Endothelial cell of umbilical vein (primary cell): ENCODE data around the gene SBK3. TPM values are rescaled to one million over a fixed set of nuclear protein-coding genes. Genes with fewer than 3 reads are reported as not detected.

Experiments
- BruUV-seq: library from RNA; stranded (reverse); fragments of 400-500 nt; replicated peaks from 2 replicates; lab custom pipeline; 2021; lab: Mats Ljungman, UMichigan
- CTCF ChIA-PET: fragments of 300-600, 350-600 bp; sonication (Branson Sonifier 250); formaldehyde crosslinking; loops from one replicate; lab custom pipeline; 2021; ENCODE audit warnings: antibody characterized with exemption, inconsistent platforms; lab: Charles Lee
- POLR2A ChIA-PET: fragments of 300-600, 350-600 bp; sonication (Branson Sonifier 250); formaldehyde crosslinking; loops from one replicate; lab custom pipeline; 2021; ENCODE audit warnings: antibody characterized with exemption, inconsistent platforms; lab: Charles Lee
- DNase-seq: peaks from one replicate; pipeline ENCODE4 v3.0.0-alpha.2; 2011; ENCODE audit warnings: low read depth, low spot score
- FAIRE-seq: peaks from 2 replicates; lab custom pipeline; 2011; peaks lifted over from hg19 to GRCh38; lab: Jason Lieb, UNC
- H2AFZ ChIP-seq: 2 replicates; pipeline ENCODE4 v1.6.0; 2012; ENCODE audit warnings: low read depth, low read length, control low read depth, inconsistent platforms
- H3K27ac ChIP-seq: 2 replicates; pipeline ENCODE4 v1.5.1; 2011; ENCODE audit warnings: low read depth, mild to moderate bottlenecking, control low read depth, low read length, moderate library complexity; ENCODE audit not compliant: insufficient read depth
- H3K27me3 ChIP-seq, 2 experiments: 2 replicates each; pipeline versions ENCODE4 v1.6.0 to v1.6.1; 2011; ENCODE audit warnings: low read length in 2 of 2, mixed read lengths in 1 of 2; ENCODE audit not compliant: control insufficient read depth in 2 of 2, insufficient read depth in 2 of 2
- H3K36me3 ChIP-seq, 2 experiments: 2 replicates in 1 of 2; 3 replicates in 1 of 2; pipeline ENCODE4 v1.5.1; 2011; ENCODE audit warnings: low read length in 2 of 2, mild to moderate bottlenecking in 1 of 2, moderate library complexity in 1 of 2; ENCODE audit not compliant: control insufficient read depth in 2 of 2, insufficient read depth in 2 of 2; ENCODE audit errors: extremely low read depth in 1 of 2
- H3K4me1 ChIP-seq: 3 replicates; pipeline ENCODE4 v1.5.1; 2011; ENCODE audit warnings: mild to moderate bottlenecking, low read length; ENCODE audit not compliant: control insufficient read depth, insufficient read depth; ENCODE audit errors: extremely low read depth
- H3K4me2 ChIP-seq: 2 replicates; pipeline ENCODE4 v1.6.1; 2011; ENCODE audit warnings: low read length, control low read depth, mixed read lengths; ENCODE audit not compliant: insufficient read depth
- H3K4me3 ChIP-seq, 3 experiments: fragments of 200-600 bp in 1 of 3; sonication (generic), shearing (Covaris generic) in 1 of 3; replicated peaks in 1 of 3; 2 replicates each; pipeline ENCODE4 v1.5.1; 2011 to 2016; ENCODE audit warnings: control low read depth in 3 of 3, low read length in 3 of 3, mild to moderate bottlenecking in 2 of 3, inconsistent platforms in 1 of 3, low read depth in 1 of 3, moderate library complexity in 1 of 3; ENCODE audit not compliant: insufficient read depth in 1 of 3
- H3K79me2 ChIP-seq: 2 replicates; pipeline ENCODE4 v1.6.0; 2012; ENCODE audit warnings: low read length, inconsistent platforms; ENCODE audit not compliant: control insufficient read depth, insufficient read depth
- H3K9ac ChIP-seq: replicated peaks from 2 replicates; pipeline ENCODE3; 2011; ENCODE audit warnings: low read length, control low read depth; ENCODE audit not compliant: insufficient read depth; ENCODE audit errors: extremely low read depth
- H3K9me1 ChIP-seq: replicated peaks from 3 replicates; pipeline ENCODE4 v1.6.0; 2011; ENCODE audit warnings: mild to moderate bottlenecking, low read length; ENCODE audit not compliant: control insufficient read depth, insufficient read depth; ENCODE audit errors: extremely low read depth
- H3K9me3 ChIP-seq: replicated peaks from 2 replicates; pipeline ENCODE4 v1.5.1; 2012; ENCODE audit warnings: low read length, inconsistent platforms; ENCODE audit not compliant: control insufficient read depth, insufficient read depth
- H4K20me1 ChIP-seq: replicated peaks from 2 replicates; pipeline ENCODE3; 2011; ENCODE audit warnings: mild to moderate bottlenecking, low read length; ENCODE audit not compliant: control insufficient read depth, insufficient read depth; ENCODE audit errors: extremely low read depth
- EZH2 ChIP-seq: IDR thresholded peaks from 2 replicates; pipeline ENCODE4 v1.6.1; 2012; ENCODE audit warnings: borderline replicate concordance, low read depth, mild to moderate bottlenecking, moderate library complexity, low read length, inconsistent platforms; ENCODE audit not compliant: severe bottlenecking
- FOS ChIP-seq: IDR thresholded peaks from 2 replicates; pipeline ENCODE4 v1.6.1; 2011; ENCODE audit warnings: mild to moderate bottlenecking, low read length, moderate library complexity, borderline replicate concordance; ENCODE audit not compliant: insufficient read depth
- GATA2 ChIP-seq: IDR thresholded peaks from 2 replicates; pipeline ENCODE4 v1.7.0; 2011; ENCODE audit warnings: low read depth, mild to moderate bottlenecking, moderate library complexity, mixed read lengths, low read length; ENCODE audit not compliant: insufficient read length, insufficient read depth
- JUN ChIP-seq: IDR thresholded peaks from 2 replicates; pipeline ENCODE4 v1.6.1; 2011; ENCODE audit warnings: borderline replicate concordance, low read depth; ENCODE audit not compliant: insufficient read length, insufficient read depth
- POLR2A ChIP-seq: IDR thresholded peaks from 2 replicates; pipeline ENCODE4 v1.6.1; 2012; ENCODE audit warnings: low read depth, mild to moderate bottlenecking, control low read depth, low read length
- dilution Hi-C: fragments of 300-500 bp; cut with MboI; formaldehyde crosslinking; loops from one replicate; pipeline ENCODE4 v1.15.0; 2019; ENCODE audit warnings: low sequenced_read_pairs; ENCODE audit not compliant: extremely low pct_ligation_motif_present
- intact Hi-C: fragments of 100-400 bp; cut with micrococcal nuclease; formaldehyde crosslinking; loops from one replicate; pipeline ENCODE4 v1.10.0; 2022
- polyA plus RNA-seq, 4 experiments: library from polyadenylated mRNA; depleted of rRNA in 3 of 4; stranded (reverse) in 3 of 4; unstranded in 1 of 4; fragments of >200 nt; gene quantifications; 2 replicates each; pipeline versions ENCODE4 v1.2.1 to v1.2.3, GENCODE V29; 2011 to 2012; ENCODE audit warnings: missing spikeins in 1 of 4
- total RNA-seq: library from RNA; stranded (reverse); gene quantifications from 2 replicates; pipeline ENCODE4 v1.2.3, GENCODE V29; 2021
- TF ChIP-seq, protein P1 (sequence below): IDR thresholded peaks from 2 replicates; pipeline ENCODE4 v1.6.1; 2011; ENCODE audit not compliant: insufficient read depth, insufficient read length

Gene SBK3
- total and polyA plus RNA-seq, 2 donors (not counting 3 experiments of a cell fraction or from before 2014, with no cell fraction given): 0.18 to 0.62 TPM

DNA sequence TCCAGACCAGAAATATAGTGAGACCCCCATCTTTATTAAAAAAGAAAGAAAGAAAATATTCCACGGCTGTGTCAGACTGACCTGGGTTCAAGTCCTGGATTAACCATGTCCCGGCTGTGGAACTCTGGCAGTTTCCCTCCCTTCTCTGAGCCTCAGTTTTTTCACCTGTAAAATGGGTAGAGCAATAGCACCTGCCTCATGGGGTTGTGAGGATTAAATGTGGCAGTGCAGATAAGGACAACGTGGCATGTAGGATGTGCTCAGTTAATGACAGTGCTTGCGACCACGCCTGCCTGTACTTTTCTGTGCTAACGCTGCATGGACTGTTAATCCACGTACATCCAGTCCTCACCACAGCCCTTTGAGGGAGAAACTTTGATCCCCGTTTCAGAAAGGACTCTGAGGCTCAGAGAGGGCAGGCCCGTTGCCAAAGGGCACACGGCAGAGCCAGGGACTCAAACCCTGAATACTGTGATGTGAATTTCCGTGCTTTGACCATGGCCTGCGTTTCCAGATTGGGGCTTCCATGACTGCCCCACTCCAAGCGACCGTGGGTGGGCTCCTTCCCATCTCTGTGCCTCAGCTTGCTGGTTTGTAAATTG is 24.6 kb downstream of the SBK3 start:
- Histone ChIP-seq H3K9ac (no peak overlapping the region), H3K27ac (no peak overlapping the region), H3K4me3 (no peak overlapping the region), H3K36me3 (no peaks in the 10 kb centered on the region), H4K20me1 (no peaks in the 10 kb centered on the region), H3K79me2 (no peaks in the 10 kb centered on the region), H3K4me1 (no peaks in the 10 kb centered on the region), H2AFZ (no peak overlapping the region), H3K9me1 (no peaks in the 10 kb centered on the region), H3K4me2 (no peak overlapping the region), H3K27me3 (no peaks in the 10 kb centered on the region), H3K9me3 (no peaks in the 10 kb centered on the region)
- no peak for DNase-seq
- ChIA-PET POLR2A (no interaction called here), CTCF (interaction anchor here (1.0 to 1.3 kb wide), 3 partner anchors 17 to 379 kb away, joined by 3 to 7 read pairs (median 5); partner anchors contain the start of gene FIZ1)
- intact Hi-C loops: no loop called here
- TF ChIP-seq, protein P1, sequence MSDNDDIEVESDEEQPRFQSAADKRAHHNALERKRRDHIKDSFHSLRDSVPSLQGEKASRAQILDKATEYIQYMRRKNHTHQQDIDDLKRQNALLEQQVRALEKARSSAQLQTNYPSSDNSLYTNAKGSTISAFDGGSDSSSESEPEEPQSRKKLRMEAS: no peak
- no peak for TF ChIP-seq JUN
- TF ChIP-seq EZH2: no peak
- no TSS peak for BruUV-seq
- dilution Hi-C loops: no loop called here
- FAIRE-seq: no peak

DNA sequence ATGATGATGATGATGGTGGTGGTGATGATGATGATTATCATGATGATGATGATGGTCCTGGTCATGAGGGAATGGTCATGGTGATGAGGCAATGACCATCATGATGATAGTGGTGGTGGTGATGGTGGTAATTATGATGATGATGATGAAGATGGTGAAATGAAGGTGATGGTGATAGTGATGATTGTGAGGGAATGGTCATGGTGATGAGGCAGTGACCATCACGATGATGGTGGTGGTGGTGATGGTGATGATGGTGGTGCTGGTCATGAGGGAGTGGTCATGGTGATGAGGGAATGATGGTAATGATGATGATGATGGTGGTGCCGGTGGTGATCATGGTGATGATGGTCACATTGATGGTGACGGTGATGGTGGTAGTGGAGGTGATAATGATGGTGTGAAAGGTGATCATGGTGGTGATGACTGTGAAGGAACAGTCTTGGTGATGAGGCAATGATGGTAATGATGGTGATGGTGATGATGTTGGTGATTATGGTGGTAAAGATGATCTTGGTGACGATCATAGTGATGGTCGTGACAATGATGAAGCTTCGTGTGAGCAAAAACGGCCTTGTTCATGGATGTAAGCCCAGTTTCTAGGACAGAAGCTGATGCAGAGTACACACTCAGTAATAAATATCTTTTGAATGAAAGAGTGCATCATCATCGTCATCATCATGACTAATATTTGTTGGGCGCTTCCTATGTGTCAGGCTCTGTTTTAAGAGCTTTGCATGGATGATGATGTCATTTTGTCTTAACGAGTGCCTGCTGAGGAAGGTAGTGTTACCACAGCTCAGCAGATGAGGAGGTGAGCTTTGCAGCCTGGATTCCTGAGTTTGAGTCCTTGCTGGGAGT is 25.7 kb downstream of the SBK3 start:
- intact Hi-C loops (no loop called here), dilution Hi-C loops (loop anchor here (10.0 kb wide), 1 partner anchor 85 kb away; the partner anchor contains the start of genes ZNF524 and ZNF865)
- H3K4me3 ChIP-seq: no peak overlapping the region
- no peaks in the 10 kb centered on the region for H3K27me3 ChIP-seq
- H3K4me1 ChIP-seq: no peaks in the 10 kb centered on the region
- FAIRE-seq: peak; percentile 12
- DNase-seq: no peak
- no peaks in the 10 kb centered on the region for H3K36me3 ChIP-seq
- no peak overlapping the region for H3K27ac ChIP-seq
- CTCF ChIA-PET: interaction anchor here (0.9 to 1.3 kb wide), 4 partner anchors 16 to 378 kb away, joined by 3 to 8 read pairs (median 6); partner anchors contain the start of genes FIZ1 and ZNF865
- H3K79me2 ChIP-seq: no peaks in the 10 kb centered on the region
- H3K9me1 ChIP-seq: no peaks in the 10 kb centered on the region
- BruUV-seq: no TSS peak
- no peaks in the 10 kb centered on the region for H3K9me3 ChIP-seq
- no peak overlapping the region for H3K9ac ChIP-seq
- TF ChIP-seq, protein P1: no peak
- TF ChIP-seq EZH2: no peak
- TF ChIP-seq GATA2: no peak
- peak; percentile 56 for TF ChIP-seq JUN
- TF ChIP-seq FOS: peak; percentile 26
- no peak for TF ChIP-seq POLR2A
- no peak overlapping the region for H2AFZ ChIP-seq
- no peaks in the 10 kb centered on the region for H4K20me1 ChIP-seq
- POLR2A ChIA-PET: interaction anchor here (0.6 kb wide), 2 partner anchors 15 to 111 kb away, joined by 3 to 4 read pairs; no protein-coding TSS in a partner anchor
- H3K4me2 ChIP-seq: no peak overlapping the region
